Measurements from ENCODE around the gene GMPR2. TPM values are rescaled to one million over a fixed set of nuclear protein-coding genes. Genes with fewer than 3 reads are reported as not detected.
A peak's percentile ranks its signal among the peaks of the same experiment; 100 is the strongest.

The GMPR2 gene
- total and polyA plus RNA-seq, 2 of the 4 experiments (the other 2 are of a cell fraction) = 63.7 to 92.5 TPM

DNA sequence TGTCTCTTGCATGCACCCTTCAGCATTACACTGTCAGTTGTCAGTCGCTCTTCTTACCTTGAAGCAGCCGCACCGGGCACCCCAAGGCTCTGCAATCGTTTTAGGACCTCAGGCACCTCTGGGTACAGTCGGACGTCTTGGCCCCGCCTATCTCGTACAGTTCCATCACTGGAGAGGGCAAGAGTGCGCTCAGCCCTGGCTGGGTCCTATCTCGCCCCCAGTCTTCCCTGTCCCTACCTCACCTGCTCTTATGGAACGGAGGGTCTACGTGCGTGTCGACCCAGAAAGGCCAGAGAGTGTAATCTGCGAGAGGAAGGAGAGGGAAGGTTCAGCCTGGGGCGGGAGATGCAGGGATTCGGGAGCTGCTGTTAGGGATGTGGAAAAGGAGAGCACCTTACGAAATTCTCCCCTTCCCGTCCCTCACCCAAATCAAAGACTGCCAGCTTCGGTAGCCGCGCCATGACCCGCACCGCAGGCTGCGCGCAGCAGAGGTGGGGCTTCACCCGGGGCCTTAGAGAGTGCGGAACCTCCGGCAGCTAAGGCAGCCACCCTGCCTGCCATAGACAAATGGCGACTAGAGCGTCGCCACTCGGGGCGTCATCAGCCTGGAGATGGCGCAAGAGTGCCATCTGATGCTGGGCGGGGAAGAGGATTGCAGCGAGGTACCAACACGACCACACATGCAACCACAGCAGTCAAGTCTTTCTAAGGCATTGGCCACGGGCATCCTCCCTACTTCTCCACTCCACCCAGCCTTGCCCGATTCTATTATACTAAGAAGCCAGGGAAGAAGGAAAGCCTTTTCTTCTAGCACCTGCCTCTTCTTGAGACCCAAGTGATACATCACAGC, 17.0 kb upstream of the GMPR2 start, which contains the start of gene MDP1 (continued):
- TF ChIP-seq FOS (IDR thresholded peaks at IDR 0.05; ENCODE audit: low read depth, low read length) = no peak
- TF ChIP-seq MAZ (IDR thresholded peaks at IDR 0.05; ENCODE audit: borderline replicate concordance, low read depth, low read length) = peak; percentile 57; the same call in 1 of the 2 replicates
- TF ChIP-seq CHD1 (IDR thresholded peaks at IDR 0.05; ENCODE audit: low read depth, low read length) = no peak

DNA sequence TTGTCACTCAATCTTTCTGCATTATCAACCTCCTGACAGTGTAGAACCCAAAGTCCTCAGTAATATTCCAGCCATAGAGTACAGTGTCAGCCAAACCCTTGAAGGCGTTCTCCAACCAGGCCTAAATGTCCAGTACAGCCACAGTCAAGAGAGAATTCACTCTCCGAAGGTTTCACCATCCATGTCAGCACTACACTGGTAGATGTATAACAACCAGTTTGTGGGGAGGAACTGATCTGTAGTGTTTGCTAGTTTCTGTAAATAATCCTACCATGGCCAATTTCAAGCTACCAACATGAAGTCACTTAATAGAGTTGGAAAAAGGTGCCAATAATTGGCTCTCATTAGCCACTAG, 16.4 kb upstream of the GMPR2 start:
- Histone ChIP-seq H3K36me3 (ENCODE audit: control insufficient read depth, insufficient read depth, low read length) (peaks cover 9% of the 10 kb centered on the region), H3K4me1 (ENCODE audit: control insufficient read depth, insufficient read depth, low read length) (peaks cover 2% of the 10 kb centered on the region), H4K8ac (ENCODE audit: low read depth in 2 of 2, low read length in 2 of 2) (peak overlapping the region in 1 of 2 experiments; percentile 44; a peak in 1 of 4 replicates), H3K79me1 (ENCODE audit: low read depth in 1 of 2, low read length in 2 of 2) (peaks cover 16 to 66% of the 10 kb centered on the region in 2 experiments), H4K91ac (ENCODE audit: insufficient read depth, low read depth, low read length) (no peak overlapping the region), H3K56ac (ENCODE audit: extremely low read depth, insufficient read depth, low read length) (no peak overlapping the region), H3K9me1 (ENCODE audit: insufficient read depth, low read length) (0 out of 2 replicates have a peak, but pooled peaks cover 12% of the 10 kb centered on the region), H2BK15ac (ENCODE audit: low read depth, low read length) (no peak overlapping the region), H4K20me1 (ENCODE audit: insufficient read depth, low read length) (no peaks in the 10 kb centered on the region; the same call in 1 of the 2 replicates), H2AFZ (replicated peaks; ENCODE audit: low read length, poor library complexity) (no peak overlapping the region), H3K4me2 (ENCODE audit: low read depth, low read length) (peak overlapping the region; percentile 37), H3K9ac (ENCODE audit: low read depth, low read length) (no peak overlapping the region), H3K9me3 (ENCODE audit: control insufficient read depth, insufficient read depth, low read length) (no peaks in the 10 kb centered on the region), H4K5ac (ENCODE audit: low read depth, low read length) (no peak overlapping the region), H2BK20ac (ENCODE audit: low read depth, low read length) (no peak overlapping the region), H3K23ac (ENCODE audit: low read depth, low read length) (0 out of 2 replicates have a peak overlapping the region, but pooled peaks have one; percentile 14), H2BK120ac (ENCODE audit: low read depth, low read length) (no peak overlapping the region), H3K4me3 (ENCODE audit: insufficient read depth, low read depth, low read length) (no peak overlapping the region; the same call in 1 of the 2 replicates), H3K4ac (ENCODE audit: low read depth, low read length) (peak overlapping the region; percentile 42; the same call in 1 of the 2 replicates), H3K27me3 (ENCODE audit: control insufficient read depth, insufficient read depth, low read length) (no peaks in the 10 kb centered on the region), H3K18ac (ENCODE audit: low read depth, low read length) (no peak overlapping the region), H3K14ac (replicated peaks; ENCODE audit: low read depth, low read length) (0 out of 2 replicates have a peak overlapping the region, but pooled peaks have one; percentile 21), H2AK9ac (replicated peaks; ENCODE audit: low read depth, low read length, poor library complexity) (peak overlapping the region; percentile 98), H2AK5ac (ENCODE audit: low read depth, low read length) (peak overlapping the region; percentile 39; the same call in 1 of the 2 replicates), H3K27ac (ENCODE audit: insufficient read depth, low read length) (no peak overlapping the region), H2BK5ac (ENCODE audit: low read depth, low read length, poor library complexity, severe bottlenecking) (peak overlapping the region; percentile 4)
- DNase-seq (no peak), ATAC-seq (ENCODE audit: low read depth) (no peak)
- dilution Hi-C loops (cut with HindIII; ENCODE audit: low sequenced_read_pairs, unreplicated experiment) (no loop called here), in situ Hi-C loops (cut with MboI; ENCODE audit: low sequenced_read_pairs) (no loop called here), intact Hi-C loops (cut with micrococcal nuclease) (loop anchor here (1.0 to 10.0 kb wide), 3 partner anchors 16 to 218 kb away; partner anchors contain the start of genes GMPR2 and NEDD8)
- CTCF ChIA-PET = interaction anchor here (1.8 kb wide), 1 partner anchor 12 kb away, joined by 7 read pairs; no protein-coding TSS in a partner anchor
- POLR2A ChIA-PET (ENCODE audit: unreplicated experiment) = no interaction called here
- WGBS, 2 experiments (ENCODE audit: extremely low coverage in 2 of 2, insufficient read length in 1 of 2) = no CpG with 5 or more reads among the region's 2 CpGs
- BruUV-seq (replicated peaks) = no TSS peak
- TF ChIP-seq RAD21 (IDR thresholded peaks at IDR 0.05; ENCODE audit: low read length) (no peak), SMC3 (IDR thresholded peaks at IDR 0.05; ENCODE audit: low read depth, low read length) (no peak), POLR2A (IDR thresholded peaks at IDR 0.05; ENCODE audit: low read depth, low read length) (no peak), MAFK (IDR thresholded peaks at IDR 0.05; ENCODE audit: low read depth, low read length) (no peak), BHLHE40 (IDR thresholded peaks at IDR 0.05; ENCODE audit: low read depth, low read length) (no peak), MXI1 (IDR thresholded peaks at IDR 0.05; ENCODE audit: borderline replicate concordance, low read depth, low read length) (no peak), RCOR1 (IDR thresholded peaks at IDR 0.05; ENCODE audit: insufficient replicate concordance, low read length) (no peak)
- TF ChIP-seq, protein P1, sequence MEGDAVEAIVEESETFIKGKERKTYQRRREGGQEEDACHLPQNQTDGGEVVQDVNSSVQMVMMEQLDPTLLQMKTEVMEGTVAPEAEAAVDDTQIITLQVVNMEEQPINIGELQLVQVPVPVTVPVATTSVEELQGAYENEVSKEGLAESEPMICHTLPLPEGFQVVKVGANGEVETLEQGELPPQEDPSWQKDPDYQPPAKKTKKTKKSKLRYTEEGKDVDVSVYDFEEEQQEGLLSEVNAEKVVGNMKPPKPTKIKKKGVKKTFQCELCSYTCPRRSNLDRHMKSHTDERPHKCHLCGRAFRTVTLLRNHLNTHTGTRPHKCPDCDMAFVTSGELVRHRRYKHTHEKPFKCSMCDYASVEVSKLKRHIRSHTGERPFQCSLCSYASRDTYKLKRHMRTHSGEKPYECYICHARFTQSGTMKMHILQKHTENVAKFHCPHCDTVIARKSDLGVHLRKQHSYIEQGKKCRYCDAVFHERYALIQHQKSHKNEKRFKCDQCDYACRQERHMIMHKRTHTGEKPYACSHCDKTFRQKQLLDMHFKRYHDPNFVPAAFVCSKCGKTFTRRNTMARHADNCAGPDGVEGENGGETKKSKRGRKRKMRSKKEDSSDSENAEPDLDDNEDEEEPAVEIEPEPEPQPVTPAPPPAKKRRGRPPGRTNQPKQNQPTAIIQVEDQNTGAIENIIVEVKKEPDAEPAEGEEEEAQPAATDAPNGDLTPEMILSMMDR (conservative IDR thresholded peaks at IDR 0.05; ENCODE audit: low read depth, low read length) = no peak
- TF ChIP-seq, protein P2, sequence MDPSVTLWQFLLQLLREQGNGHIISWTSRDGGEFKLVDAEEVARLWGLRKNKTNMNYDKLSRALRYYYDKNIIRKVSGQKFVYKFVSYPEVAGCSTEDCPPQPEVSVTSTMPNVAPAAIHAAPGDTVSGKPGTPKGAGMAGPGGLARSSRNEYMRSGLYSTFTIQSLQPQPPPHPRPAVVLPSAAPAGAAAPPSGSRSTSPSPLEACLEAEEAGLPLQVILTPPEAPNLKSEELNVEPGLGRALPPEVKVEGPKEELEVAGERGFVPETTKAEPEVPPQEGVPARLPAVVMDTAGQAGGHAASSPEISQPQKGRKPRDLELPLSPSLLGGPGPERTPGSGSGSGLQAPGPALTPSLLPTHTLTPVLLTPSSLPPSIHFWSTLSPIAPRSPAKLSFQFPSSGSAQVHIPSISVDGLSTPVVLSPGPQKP (IDR thresholded peaks at IDR 0.05; ENCODE audit: borderline replicate concordance, low read depth, low read length) = no peak

Measured in IMR-90 (cell line).